ENCODE results near the gene CXCL12. TPM values are rescaled to one million over a fixed set of nuclear protein-coding genes. Genes with fewer than 3 reads are reported as not detected.

CXCL12 gene
- total and polyA plus RNA-seq, 2 of the 13 experiments (the other 11 are each of a cell fraction or from before 2014, with no cell fraction given), result not detected

DNA sequence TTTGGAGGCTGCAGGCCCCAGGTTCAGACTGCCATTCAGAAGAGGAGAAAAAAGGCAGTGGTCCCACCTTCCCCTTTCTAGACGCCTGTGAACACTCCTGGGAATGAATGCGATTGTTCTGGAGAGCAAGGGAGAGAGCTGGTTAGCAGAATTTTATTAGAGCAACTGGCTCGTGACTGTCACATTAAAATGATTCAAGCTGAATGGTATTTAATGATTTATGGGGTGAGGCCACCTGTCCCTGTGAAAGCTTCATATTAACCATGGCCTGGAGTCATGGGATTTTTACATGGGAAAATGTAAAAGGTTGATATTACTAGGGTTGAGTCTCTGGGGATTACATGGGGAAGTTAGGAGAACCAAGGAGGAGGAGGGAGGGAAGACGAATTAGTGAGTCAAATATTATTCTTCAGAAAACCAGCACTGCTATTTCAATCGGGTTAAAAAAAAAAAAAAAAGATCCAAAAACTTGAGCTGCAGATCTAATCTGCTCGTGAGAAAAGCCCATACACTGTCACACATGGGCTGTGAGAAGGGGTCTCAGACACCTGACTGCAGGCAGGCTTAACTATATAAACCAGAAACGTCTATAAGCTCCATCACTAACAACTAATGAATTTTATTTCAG, 8.3 kb downstream of the CXCL12 start (continued):
- TF ChIP-seq, protein P1, sequence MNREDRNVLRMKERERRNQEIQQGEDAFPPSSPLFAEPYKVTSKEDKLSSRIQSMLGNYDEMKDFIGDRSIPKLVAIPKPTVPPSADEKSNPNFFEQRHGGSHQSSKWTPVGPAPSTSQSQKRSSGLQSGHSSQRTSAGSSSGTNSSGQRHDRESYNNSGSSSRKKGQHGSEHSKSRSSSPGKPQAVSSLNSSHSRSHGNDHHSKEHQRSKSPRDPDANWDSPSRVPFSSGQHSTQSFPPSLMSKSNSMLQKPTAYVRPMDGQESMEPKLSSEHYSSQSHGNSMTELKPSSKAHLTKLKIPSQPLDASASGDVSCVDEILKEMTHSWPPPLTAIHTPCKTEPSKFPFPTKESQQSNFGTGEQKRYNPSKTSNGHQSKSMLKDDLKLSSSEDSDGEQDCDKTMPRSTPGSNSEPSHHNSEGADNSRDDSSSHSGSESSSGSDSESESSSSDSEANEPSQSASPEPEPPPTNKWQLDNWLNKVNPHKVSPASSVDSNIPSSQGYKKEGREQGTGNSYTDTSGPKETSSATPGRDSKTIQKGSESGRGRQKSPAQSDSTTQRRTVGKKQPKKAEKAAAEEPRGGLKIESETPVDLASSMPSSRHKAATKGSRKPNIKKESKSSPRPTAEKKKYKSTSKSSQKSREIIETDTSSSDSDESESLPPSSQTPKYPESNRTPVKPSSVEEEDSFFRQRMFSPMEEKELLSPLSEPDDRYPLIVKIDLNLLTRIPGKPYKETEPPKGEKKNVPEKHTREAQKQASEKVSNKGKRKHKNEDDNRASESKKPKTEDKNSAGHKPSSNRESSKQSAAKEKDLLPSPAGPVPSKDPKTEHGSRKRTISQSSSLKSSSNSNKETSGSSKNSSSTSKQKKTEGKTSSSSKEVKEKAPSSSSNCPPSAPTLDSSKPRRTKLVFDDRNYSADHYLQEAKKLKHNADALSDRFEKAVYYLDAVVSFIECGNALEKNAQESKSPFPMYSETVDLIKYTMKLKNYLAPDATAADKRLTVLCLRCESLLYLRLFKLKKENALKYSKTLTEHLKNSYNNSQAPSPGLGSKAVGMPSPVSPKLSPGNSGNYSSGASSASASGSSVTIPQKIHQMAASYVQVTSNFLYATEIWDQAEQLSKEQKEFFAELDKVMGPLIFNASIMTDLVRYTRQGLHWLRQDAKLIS (CRISPR knock-in tag; IDR thresholded peaks at IDR 0.05), result no peak
- TF ChIP-seq ZNF768 (CRISPR knock-in tag; IDR thresholded peaks at IDR 0.05) (no peak), MXD4 (CRISPR knock-in tag; IDR thresholded peaks at IDR 0.05) (no peak), PHF21A (CRISPR knock-in tag; IDR thresholded peaks at IDR 0.05) (no peak), ZNF619 (CRISPR knock-in tag; IDR thresholded peaks at IDR 0.05) (no peak), ATF7-NPFF (CRISPR knock-in tag; IDR thresholded peaks at IDR 0.05; ENCODE audit: low read depth) (no peak), ZNF558 (CRISPR knock-in tag; IDR thresholded peaks at IDR 0.05; ENCODE audit: borderline replicate concordance) (no peak), EZH2 (conservative IDR thresholded peaks at IDR 0.05; ENCODE audit: low read depth, low read length) (no peak), ISX (CRISPR knock-in tag; conservative IDR thresholded peaks at IDR 0.05) (no peak)
- TF ChIP-seq, protein P2, sequence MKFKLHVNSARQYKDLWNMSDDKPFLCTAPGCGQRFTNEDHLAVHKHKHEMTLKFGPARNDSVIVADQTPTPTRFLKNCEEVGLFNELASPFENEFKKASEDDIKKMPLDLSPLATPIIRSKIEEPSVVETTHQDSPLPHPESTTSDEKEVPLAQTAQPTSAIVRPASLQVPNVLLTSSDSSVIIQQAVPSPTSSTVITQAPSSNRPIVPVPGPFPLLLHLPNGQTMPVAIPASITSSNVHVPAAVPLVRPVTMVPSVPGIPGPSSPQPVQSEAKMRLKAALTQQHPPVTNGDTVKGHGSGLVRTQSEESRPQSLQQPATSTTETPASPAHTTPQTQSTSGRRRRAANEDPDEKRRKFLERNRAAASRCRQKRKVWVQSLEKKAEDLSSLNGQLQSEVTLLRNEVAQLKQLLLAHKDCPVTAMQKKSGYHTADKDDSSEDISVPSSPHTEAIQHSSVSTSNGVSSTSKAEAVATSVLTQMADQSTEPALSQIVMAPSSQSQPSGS (CRISPR knock-in tag; IDR thresholded peaks at IDR 0.05), result no peak
- TF ChIP-seq, protein P3, sequence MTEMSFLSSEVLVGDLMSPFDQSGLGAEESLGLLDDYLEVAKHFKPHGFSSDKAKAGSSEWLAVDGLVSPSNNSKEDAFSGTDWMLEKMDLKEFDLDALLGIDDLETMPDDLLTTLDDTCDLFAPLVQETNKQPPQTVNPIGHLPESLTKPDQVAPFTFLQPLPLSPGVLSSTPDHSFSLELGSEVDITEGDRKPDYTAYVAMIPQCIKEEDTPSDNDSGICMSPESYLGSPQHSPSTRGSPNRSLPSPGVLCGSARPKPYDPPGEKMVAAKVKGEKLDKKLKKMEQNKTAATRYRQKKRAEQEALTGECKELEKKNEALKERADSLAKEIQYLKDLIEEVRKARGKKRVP (CRISPR knock-in tag; IDR thresholded peaks at IDR 0.05), result no peak
- TF ChIP-seq, protein P4, sequence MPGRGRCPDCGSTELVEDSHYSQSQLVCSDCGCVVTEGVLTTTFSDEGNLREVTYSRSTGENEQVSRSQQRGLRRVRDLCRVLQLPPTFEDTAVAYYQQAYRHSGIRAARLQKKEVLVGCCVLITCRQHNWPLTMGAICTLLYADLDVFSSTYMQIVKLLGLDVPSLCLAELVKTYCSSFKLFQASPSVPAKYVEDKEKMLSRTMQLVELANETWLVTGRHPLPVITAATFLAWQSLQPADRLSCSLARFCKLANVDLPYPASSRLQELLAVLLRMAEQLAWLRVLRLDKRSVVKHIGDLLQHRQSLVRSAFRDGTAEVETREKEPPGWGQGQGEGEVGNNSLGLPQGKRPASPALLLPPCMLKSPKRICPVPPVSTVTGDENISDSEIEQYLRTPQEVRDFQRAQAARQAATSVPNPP (CRISPR knock-in tag; IDR thresholded peaks at IDR 0.05), result no peak

Data from HepG2 (cell line).